HG02852 (cell line): Measurements from ENCODE around the gene CD74.

Experiments
- ATAC-seq: cut with Tn5 transposase; IDR thresholded peaks from one replicate; pipeline ENCODE4 v1.9.1; 2021; ENCODE audit warnings: mild to moderate bottlenecking, moderate library complexity; ENCODE audit not compliant: unreplicated experiment

Gene CD74

DNA sequence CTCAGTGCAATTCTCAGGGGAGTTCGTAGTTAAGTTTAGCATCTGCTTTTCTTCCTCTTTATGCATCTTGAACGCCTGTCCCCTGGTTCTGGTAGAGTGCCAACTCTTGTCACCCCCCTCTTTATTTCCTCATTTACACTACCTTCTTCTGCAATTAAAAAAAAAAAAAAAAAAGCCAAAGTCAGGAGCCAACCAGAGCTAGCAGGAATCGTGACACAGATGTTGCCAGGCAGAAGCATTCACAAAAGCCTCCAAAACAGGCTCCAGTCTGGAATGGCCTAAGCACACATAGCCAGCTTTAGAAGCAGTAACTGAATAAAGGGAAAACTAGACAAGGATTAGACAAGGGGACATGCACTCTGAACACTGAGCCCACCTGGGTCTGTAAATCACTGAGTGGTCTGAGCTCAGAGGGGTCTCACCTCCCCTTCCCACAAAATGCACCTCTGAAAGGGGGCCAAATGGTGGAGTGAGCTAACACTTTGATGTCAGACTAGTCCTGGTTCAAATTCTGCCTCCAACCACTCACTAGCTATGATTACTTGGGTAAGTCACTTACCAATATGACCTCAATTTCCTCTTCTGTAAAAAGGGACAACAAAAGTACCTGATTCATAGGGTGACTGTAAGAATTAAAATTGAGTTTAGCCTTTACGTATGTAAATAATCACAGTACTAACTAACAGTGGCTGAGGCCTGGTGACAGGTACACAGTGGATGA is 2.0 kb downstream of the CD74 start:
- no peak for ATAC-seq

DNA sequence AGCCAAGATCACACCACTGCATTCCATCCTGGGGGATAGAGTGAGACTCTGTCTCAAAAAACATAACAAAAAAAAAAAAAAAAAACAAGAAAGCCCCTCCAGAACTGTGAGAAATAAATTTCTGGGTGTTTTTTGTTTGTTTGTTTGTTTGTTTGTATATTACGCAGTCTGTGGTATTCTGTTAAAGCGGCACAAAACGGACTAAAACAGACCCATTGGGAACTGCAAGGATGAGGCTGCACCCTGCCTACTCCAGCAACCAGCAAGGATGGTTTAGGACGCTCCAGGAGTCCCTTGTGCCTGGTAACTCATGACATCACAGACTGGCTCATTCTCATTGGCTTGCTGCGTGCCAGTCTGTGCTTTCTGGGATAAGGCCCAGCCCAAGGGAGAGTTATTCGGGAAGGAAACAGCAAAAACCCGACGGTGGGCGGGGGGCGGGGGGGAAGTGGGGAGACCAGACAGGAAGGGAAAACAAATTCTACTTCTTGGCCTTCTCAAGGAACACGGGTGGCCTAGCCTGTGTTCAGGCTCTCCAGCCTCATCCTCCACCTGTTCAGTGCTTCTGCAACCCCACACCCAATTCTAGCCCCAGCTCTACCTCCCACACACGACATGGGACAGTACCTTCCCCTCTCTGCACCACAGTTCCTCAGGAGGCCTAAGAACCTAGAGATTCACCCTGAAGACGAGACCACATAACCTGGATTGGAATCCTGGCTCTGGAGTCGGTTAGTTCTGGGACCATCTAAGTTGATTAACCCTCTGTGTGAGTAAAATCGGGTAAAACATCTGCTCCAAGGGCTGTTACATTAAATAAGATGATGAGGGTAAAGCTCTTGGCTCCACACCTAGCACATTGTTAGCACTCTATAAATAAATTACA is 2.8 kb downstream of the CD74 start:
- ATAC-seq, result peak; percentile 30

DNA sequence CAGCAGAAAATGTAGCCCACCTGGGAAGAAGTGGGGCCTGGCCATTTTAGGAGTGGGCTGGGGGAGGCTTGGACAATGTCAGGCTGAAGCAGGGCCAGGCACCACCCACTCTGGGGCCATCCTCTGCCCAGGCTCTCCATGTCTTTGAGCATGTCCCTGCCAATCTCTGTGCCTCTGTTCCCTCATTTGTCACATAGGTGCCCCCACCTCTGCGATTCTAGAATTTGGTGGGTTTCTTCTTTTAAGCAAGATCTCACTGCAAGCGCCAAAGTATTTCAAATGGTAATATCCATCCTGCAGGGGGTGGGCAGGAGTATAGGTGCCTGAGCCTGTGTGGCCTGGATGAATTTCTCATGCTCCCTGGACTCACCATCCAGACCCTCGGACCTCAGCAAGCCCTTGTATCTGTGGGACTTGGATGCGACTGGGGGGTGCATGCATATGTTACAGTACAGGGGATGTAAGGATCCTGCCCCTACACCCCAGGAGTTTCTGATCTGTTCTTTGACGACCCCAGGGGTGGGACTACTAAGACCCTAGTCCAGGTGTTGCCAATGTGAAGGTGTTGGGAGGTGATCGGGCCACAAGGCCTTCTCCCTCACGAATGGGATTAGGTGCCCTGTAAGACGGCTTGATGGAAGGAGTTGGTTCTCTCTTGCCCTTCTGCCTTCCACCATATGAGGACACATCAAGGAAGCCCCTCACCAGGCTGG is 4.3 kb downstream of the CD74 start:
- no peak for ATAC-seq

DNA sequence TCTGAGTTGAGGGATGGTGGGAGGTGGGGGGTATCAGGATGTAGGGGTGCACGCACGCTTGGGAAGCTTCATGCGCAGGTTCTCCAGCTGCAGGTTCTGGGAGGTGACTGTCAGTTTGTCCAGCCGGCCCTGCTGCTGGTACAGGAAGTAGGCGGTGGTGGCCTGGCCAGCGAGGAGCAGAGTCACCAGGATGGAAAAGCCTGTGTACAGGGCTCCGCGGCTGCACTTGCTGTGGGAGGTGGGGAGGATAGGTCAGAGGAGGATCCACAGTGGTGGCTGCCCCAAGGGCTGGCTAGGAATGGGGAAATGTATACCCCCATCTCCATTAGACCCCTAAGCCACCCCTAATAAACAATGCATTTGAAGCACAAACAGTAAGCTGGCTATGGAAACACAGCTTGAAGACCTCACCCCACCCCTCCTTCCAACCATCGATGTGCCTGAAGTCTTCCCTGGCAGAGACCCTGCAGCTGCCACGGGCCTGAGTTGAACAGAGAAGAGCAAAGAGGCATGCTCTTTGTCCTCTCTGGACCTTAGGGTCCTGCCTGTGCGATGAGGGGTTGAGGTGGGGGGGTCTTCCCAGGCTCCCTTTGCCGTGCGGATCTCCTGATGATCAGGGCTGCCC is 5.5 kb downstream of the CD74 start:
- no peak for ATAC-seq

DNA sequence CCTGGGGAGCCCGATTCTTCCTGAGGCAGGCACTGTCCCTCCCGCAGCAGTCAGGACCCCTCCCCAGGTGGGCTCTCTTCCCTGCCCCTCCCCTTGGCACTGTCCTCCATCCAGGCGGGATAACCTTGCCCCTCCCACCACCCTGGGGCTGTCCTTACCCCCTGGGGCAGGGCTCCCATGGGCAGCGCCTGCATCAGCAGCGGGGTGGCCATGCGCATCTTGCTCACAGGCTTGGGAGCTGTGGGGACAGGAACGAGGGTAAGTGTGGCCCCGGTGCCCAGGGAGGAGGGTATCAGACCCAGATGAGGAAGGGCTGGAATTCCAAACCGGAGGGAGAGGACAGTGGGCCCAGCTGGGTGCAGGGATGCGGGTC is 6.0 kb downstream of the CD74 start:
- ATAC-seq, result no peak

DNA sequence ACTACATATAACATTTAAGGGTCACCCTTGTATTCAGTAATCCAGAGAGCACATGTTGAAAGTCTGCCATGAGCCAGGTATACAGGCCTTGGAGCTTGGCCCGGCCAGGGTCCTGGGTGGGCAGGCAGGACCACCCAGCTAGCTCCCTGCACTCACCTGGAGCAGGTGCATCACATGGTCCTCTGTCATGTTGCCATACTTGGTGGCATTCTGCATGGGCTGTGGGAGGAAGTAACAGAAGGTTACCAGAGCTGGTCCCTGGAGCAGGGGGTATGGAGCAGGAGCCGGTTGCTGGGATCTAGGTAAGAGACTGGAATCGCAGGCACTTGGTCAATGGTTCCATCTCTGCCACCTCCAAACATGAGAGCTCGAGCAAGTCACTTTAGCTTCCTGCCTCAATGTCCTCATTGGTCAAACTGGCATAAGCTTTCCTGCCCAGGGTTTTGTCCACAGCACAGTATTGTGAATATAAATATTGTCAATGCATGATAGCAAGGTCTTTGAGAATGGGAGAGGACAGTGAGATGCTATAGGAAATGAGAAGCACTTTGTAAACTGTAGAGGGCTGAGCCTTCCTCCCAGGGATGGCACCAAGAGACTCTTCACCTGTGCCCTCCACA is 6.5 kb downstream of the CD74 start:
- no peak for ATAC-seq

DNA sequence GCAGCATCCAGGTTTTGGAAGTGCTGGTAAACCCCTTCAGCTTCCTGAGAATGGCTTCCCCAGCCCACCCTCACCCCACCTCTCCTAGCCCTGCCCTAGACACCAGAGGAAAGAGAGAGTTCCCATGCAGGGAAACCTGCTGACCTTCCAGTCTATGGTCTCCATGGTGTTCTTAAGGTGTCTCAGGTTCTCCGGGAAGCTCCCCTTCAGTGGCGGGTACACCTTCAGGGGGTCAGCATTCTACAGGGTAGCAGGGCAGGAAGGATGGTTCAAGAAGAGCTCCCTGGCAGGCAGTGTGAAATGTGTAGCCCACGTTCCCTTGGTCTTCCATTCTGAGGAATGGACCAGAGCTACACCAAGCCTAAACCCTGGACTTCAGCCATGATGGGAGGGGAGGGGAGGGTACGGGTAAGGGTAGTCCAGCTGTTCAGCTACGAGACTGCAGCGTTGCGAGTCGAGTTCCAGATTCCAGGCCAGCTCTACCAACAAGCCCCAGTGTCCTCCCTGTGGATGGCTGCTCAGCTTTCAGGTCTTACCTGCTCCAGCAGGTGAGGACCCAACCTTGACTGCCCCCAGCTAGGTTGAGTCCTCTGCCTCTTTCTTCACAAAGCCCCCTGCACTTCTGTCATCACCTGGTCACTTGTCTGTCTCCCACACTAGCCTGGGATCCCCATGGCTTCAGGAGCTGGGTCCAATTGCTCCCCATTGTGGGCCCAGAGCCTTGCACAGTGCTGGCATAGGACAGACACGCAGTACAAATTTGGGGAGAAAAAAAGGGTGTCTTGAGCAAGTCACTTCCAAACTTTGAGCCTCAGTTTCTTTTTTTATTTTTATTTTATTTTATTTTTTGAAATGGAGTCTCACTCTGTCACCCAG is 7.5 kb downstream of the CD74 start:
- no peak for ATAC-seq

DNA sequence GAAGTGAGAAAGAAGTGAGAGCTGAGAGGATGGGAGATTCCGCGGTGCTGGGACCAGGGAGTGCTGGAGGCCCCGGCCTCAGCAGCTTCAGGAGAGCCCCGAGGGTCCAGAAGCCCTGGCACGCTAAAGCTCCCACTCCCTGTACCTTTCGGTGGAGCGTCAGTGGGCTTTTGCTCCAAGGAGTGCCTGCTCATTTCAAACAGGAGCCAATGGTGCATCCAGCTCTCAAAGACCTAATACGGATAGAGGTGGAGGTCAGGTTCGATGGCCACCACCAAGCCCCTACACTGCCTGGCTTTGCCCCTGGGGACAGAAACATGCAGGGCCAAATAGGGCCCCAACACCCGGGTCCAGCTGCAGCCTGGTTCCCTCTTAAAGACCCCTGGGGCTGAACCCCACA is 8.2 kb downstream of the CD74 start:
- ATAC-seq, result no peak

DNA sequence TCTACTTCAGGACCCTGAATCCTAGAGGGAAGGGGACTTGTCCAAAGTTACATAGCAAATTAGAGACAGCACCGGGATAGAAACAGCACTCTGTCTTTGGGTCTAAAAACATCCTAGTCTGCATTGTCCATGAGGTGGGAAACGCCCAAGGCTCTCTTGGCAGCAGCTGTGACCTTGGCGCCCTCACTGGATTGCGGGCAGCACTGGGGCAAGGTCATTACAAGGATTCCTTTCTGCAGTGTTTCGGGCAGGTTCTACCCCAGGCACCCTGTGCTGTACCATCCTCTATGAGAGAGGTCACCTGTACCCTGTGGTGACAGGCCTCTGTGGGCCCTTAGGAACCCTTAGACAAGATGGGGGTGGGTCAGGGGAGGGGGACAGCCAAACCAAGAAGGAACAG is 8.6 kb downstream of the CD74 start:
- no peak for ATAC-seq

DNA sequence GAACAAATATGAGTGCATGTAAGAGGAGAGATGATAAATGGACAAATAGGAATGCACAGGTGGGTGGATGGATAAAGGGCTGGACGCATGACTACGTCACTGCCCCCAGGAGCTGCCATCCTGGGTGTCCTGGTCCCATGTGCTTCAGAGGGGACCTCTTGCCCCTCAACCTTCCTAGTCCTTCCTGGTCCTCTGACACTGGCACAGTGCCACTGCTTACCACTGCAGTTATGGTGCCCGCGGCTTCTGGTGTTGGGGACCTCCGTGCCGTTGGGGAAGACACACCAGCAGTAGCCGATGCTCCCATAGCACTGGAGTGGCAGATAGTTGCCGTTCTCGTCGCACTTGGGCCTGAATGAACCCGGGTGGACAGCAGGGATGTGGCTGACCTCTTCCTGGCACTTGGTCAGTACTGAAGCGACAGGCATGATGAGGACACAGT is 9.8 kb downstream of the CD74 start:
- no peak for ATAC-seq

DNA sequence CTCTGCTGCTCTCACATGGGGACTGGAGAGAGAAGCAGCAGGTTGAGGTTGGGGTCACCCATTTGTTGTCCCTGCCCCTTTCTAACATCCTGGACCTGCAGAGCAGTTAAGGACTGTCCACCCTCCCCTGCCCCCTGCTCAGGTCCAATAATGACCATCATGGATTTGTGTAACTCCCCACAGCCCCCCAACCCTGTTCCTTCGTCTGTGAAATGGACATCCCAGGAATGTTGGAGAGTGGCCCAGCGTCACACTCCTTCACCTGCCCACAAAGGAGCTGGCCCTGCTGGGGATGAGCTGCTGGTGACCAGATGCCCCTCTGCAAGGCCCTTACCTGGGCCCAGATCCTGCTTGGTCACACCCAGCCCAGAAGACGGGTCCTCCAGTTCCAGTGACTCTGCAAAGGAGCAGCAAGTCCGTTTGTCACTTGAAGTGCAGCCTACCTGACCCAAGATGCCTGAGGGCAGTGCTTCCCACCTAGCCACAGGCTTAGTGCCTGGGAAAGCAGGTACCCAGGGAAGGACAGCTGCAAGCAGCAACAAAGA is 10.4 kb downstream of the CD74 start:
- ATAC-seq, result no peak

DNA sequence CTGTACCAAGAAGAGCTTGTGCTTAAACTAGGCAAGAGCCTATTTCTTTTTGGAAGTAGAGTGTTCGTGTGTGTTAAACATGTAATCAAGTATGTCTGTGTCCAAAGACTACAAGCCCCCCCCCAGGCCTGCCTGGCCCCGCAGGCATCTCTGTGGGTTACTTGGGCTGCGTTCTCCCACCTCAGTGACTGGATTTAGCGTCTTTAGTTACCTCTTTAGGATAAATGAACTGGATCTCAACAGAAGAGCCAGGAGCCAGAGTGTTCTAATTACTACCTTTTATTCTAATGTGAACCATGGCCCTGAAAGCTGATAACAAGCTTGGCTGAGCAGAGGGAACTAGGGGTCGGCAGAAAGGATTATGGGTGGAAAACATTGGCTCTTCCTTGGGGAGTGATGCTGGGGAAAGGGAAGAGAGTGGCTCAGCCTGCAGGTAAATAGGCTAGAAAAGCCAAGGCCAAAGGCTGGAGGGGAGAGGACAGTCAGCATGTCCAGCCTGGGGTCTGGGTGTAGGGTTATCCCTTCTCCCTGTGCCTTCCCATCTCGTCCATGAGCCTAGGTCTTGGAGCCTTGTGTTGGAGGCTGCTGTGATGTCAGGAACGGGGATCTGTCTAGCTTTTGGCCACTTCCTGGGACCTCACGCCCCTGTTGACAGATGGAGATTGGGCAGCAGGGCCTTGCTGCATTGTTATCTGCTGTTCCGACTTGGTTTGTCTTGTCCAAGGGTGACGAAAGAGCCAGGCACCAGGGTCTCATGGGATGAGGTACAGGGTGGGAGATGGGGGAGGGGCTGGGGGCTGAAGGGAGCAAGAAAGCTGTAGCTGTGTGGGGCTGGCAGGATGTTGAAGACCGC is 11.1 kb downstream of the CD74 start:
- no peak for ATAC-seq

DNA sequence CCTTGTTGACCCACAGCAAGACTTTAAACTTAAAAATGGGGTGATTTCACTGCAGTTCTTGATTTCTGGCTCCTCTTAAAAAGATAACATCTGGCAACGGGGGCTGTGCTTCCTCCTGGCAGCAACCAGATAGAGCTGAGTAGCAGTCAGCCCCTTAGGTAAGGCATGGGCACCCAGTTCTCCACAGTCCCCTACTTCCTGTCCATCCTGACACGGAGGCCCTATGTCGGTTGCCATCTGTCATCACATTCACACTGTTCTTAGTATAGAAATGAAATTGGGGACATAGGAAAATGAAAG is 11.7 kb downstream of the CD74 start:
- no peak for ATAC-seq

DNA sequence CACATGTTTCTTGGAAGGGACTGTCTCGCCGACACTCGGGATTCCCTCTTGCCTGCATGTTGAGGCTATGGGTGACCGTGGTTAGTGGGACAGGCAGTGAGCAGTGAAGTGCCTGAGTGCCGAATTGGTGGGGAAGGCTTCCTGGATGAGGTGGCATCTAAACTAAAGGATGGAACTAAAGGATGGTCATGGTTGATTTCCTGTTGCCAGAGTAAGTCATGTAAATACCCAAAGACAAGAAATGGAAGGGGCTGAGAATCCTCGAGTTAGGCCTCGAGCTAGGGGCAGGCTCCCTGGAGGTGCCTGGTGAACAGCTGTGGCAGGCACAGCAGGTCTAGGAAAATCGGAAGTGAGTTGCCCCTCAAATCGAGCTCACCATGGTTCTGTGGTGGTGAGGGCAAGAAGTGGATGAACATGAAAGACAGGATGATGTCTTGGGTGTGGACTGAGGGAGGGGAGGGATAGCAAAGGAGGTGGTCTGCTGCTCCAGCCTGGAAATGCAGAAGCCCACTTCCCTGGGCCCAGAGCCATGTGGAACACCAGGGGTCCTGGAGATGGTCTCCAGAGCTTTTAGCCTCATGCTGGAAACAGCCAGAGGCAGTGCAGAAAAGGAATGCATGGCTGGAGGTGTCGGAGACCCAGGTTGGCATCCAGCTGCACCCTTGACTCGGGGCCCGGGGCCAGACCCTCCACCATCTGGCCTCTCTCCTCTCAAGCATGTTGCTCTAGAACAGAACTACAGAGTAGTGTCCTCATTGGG is 12.2 kb downstream of the CD74 start:
- no peak for ATAC-seq

DNA sequence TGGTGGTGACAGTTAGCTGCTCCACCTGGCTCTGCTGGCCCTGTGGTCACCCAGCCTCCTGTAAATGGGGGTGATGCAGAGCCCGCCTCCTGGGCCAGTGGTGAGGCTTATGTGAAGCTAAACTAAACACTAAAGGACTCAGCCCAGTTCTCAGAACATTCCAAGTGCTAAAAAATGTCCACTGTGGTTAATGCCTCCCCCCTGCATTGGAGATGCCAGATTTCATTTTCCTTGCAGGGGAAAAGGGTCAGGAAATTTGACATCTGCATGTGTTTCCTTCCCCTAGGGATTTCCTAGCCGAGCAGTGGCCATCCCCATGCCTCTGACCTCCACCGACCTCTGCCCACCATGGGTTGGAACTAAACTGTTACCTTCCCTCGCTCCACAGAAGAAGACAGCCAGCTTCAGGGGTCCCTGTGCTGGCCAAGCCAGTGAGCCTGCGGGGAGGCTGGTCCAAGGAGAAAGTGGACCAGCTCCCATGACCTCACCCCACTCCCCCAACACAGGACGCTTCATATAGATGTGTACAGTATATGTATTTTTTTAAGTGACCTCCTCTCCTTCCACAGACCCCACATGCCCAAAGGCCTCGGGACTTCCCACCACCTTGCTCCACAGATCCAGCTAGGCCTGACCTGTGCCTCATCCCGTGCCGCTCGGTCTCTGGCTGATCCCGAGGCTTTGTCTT is 13.0 kb downstream of the CD74 start:
- peak; percentile 22 for ATAC-seq

DNA sequence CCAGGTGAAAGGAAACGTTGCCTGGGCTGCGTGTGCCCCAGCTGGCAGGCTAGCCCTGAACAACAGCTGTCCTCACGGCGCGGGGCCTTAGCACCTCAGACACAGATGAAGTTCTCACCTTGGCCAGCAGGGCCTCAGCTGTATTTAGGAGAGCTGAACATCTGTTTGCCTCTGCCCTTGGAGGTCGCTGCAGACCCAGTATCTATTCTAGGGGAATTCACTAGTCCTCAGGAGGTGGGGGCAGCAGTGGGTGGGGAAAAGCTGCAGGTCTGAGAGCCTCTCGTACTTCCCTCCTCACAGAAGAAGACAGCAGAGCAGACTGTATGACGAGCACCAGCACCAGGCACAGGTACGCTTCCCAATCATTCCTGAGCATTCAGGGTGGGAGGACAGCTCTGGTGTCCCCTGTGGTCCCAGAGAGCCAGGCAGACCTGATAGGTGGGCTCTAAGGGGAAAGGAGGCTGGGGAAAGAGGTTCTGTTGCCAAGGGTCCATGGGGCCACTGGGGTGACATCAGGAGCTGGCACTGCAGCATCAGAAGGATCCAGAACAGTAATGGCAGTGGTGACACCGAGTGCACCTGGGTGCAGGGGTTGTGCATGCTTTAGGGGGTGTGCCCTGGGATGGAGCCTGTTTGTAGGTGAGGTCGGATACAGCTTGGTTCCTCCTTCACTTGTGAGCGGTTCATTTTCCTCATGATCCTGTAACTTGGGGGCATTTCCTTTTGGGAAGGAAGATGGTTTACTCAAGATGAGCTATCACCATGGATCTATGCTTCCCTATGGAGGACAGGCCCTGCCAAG is 13.8 kb downstream of the CD74 start:
- peak; percentile 60 for ATAC-seq
